Measurements from ENCODE around the gene ARHGEF19. TPM values are rescaled to one million over a fixed set of nuclear protein-coding genes. Genes with fewer than 3 reads are reported as not detected.
"Not testable (repeated sequence)": the region's sequence is repeated elsewhere in the genome, so short reads cannot be mapped to it uniquely, and the experiment has no call there.

Gene ARHGEF19
- total RNA-seq, 1 donor from 2014 or later = 4.6 TPM

DNA sequence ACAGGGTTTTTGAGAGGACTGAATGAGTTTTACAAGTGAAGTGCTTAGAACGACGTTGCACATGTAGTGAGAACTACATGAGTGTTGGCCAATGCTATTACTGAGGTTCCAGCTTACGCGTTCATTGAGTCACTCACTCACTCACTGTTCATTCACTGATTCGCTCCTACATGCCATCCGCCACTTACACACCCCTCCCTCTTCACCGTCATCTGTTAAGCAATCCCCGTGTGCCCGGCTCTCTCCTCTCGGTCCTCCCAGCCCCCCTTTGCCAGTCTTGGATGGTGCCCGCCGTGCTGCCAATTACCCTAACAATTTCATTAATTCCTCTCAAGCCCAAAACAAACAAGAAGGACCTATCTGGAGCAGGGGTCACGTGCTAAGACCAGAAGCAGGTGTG is 29.3 kb downstream of the ARHGEF19 start:
- peak; percentile 43 to 53 for DNase-seq (ENCODE audit: low read depth in 2 of 2)

DNA sequence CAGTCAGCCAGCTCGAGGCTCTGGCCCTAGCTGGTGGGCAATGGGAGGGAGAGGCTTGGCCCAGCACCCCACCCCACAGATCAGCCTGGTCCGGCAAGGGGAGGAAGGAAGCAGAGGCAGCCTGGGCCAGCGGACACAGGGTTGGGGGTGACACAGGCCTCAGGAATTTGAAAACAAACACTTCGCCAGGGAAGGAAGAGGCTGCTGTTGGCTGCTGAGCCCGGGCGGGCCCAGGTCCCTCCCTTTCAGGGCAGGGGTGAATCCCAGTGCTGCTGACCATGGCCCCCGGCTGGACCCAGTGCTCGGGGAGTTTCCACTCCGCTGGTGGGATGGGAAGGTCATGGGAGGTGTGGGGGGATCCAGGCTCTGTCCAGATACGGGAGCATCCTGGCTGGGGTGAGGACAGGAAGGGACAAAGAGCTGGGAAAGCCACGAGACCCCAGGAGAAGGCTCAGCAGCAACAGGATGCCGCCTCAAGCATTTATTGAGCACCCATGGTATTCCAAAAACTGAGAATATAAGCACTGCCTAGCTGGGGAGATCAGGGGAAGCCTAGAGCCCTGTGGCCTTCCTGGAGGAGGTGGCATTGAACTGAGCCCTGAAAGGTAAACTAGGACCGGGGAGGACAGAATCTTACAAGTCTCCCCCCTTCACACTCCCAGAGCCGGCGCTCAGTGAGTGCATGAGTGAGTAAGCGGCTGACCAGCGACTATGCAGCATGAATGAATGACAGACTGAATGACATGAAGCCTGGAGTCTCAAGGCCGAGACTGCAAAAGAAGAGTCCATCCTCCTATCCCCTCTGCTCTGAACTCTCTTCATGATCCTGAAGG is 30.3 kb downstream of the ARHGEF19 start:
- DNase-seq (ENCODE audit: low read depth in 2 of 2) = peak; percentile 84 to 95

DNA sequence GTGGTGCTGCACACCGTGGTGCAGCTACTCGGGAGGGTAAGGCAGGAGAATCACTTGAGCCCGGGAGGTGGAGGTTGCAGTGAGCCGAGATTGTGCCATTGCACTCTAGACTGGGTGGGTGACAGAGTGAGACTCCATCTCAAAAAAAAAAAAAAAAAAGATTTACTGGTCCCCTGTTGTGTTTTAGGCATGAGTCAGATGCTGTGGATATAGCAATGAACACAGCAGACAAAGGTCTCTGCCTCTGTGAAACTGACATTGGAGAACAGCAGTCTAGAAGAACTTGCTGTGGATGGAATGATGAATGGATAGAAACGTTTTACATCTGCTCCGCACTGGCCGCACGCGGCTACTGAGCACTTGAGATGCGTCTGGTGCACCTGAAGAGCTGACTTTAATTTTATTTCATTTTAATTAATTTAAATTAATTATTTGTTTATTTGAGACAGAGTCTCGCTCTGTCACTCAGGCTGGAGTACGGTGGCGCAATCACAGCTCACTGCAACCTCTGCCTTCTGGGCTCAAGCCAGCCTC is 32.1 kb downstream of the ARHGEF19 start:
- DNase-seq (ENCODE audit: low read depth in 2 of 2) = no peak

GRCh38 chr1:16178596-16179497 is 33.6 kb downstream of the ARHGEF19 start:
- DNase-seq (ENCODE audit: low read depth in 2 of 2) = no peak

- DNase-seq (ENCODE audit: low read depth in 2 of 2) = no peak
Observed at GRCh38 chr1:16177306-16177705, 35.1 kb downstream of the ARHGEF19 start.

GRCh38 chr1:16176653-16177052 is 35.8 kb downstream of the ARHGEF19 start:
- DNase-seq (ENCODE audit: low read depth in 2 of 2) = no peak

- peak; percentile 87 to 90 for DNase-seq (ENCODE audit: low read depth in 2 of 2)
Observed at GRCh38 chr1:16175610-16176553, 36.6 kb downstream of the ARHGEF19 start.

- DNase-seq (ENCODE audit: low read depth in 2 of 2) = no peak
Observed at GRCh38 chr1:16174886-16175598, 37.4 kb downstream of the ARHGEF19 start.

DNA sequence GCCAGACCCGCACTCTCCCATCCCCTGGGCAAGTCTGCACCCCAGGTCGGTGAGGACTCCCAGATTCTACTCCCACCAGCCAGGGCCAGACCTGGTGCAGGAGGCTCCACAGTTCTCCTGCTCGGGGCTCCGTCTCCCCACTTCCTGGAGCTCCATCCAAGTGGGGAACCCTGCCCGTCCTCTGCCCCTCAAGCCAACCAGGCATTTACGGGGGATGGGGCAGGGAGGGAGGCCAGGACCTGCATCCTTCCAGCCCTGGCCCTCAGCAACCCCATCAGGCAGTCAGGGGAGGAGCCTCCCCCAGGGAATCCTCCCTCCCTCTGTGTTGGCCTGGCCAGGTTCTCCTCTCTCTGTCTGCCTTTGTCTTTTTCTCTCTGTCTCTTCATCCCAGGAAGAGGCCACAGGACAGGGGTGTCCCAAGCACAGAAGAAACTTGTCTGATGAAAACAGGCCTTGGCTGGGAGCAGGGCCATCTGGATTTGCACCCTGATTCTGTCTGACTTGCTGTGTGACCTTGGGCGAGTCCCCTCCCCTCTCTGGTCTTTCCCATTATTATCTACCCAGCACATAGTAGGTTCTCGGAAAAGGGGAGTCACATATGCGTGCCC is 38.1 kb downstream of the ARHGEF19 start:
- DNase-seq (ENCODE audit: low read depth in 2 of 2) = no peak

- DNase-seq (ENCODE audit: low read depth in 2 of 2) = peak in 1 of 2 donors; percentile 49
Observed at GRCh38 chr1:16173447-16174260, 38.8 kb downstream of the ARHGEF19 start.

DNA sequence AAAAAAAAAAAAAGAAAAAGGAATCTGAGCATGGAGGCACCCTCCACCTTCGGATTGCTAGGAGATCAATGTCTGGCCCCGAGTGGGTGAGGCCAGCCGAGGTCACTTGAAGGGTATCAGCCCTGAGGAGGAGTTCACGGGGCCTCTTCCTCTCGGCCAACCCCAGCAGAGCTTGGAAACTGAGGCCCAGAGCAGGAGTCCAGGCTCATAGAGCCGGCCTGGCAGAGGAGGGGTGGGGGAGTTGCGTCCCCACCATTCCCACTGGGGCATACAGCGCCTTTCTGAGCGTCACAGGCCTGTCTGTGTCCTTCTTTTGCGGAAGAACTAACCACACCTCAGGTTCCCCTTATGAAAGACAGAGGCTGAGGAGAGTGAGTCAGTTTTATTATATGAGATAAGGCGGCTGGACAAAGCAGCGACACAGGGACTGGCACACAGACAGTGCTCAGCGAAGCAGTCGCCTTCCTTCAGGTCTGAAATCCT is 39.4 kb downstream of the ARHGEF19 start:
- DNase-seq (ENCODE audit: low read depth in 2 of 2) = peak in 1 of 2 donors; percentile 39

- DNase-seq (ENCODE audit: low read depth in 2 of 2) = no peak
Observed at GRCh38 chr1:16172218-16172830, 40.1 kb downstream of the ARHGEF19 start.

- DNase-seq (ENCODE audit: low read depth in 2 of 2) = no peak
Observed at GRCh38 chr1:16171314-16172151, 40.9 kb downstream of the ARHGEF19 start.

DNA sequence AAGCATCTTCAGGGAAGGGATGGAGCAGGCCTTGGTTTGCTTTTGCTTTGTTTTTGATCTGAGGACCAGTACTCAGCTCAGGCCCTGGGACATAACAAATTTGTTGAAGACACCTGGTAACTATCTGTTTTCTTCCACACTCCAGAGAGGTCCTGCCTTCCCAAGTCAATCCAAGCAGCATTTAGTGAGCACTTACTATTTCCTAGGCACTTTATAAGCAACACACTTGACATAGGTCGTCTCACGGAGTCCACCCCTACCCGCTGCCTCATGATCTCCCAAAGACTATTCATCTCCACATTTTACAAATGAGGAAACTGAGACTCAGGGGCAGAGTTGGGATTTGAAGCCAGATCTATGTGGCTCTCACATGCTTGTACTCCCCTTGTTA is 42.2 kb downstream of the ARHGEF19 start:
- no peak for DNase-seq (ENCODE audit: low read depth in 2 of 2)

DNA sequence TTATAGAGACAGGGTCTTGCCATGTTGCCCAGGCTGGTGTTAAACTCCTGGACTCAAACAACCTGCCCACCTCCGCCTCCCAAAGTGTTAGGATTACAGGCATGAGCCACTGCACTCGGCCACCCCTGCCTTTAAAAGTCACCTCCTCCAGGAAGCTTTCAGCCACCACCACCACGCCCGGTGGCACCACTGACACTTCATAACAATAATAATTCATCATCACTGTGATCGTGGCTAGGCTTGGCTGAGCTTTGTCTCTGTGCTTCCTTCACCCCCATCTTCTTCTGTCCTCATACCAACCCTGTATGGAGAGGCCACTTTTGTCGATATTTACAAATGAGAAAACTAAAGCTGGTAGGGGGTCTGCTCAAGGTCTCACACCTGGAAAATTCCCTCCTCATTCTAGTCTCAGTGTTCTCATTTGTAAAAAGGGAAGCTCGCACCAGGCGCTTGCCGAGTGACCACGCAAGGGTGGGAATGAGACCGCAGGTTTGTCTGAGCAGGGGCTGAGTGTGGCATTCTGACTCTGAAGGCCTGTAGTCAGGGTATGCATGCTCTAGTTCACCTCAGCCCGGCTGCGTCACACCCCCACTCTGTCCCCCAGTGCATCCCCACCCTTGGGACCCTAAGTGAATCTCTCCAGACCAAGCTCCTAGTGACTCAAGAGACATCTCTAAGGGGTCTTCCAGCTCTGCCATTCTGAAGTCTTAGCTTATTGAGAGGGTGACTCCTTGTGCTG is 43.7 kb downstream of the ARHGEF19 start:
- DNase-seq (ENCODE audit: low read depth in 2 of 2) = no peak

GRCh38 chr1:16168144-16168495 is 44.3 kb downstream of the ARHGEF19 start:
- DNase-seq (ENCODE audit: low read depth in 2 of 2) = not testable (repeated sequence)

All from lung microvascular endothelial cell (primary cell).